Activated T-helper 1 cell treated with Interleukin-2 at 50 U/mL for 16 hours (primary cell): ENCODE results near the gene RNF34.
A peak's percentile ranks its signal among the peaks of the same experiment; 100 is the strongest.

Source experiments
- DNase-seq: peaks from one replicate; pipeline ENCODE4 v3.0.0-alpha.2; 2020; ENCODE audit warnings: low read depth

Gene RNF34

GRCh38 chr12:121388421-121388981, 11.4 kb upstream of the RNF34 start:
- no peak for DNase-seq

GRCh38 chr12:121390856-121391255, 9.1 kb upstream of the RNF34 start:
- DNase-seq, result no peak

GRCh38 chr12:121391619-121392324, 8.1 kb upstream of the RNF34 start:
- no peak for DNase-seq

- no peak for DNase-seq
Observed at GRCh38 chr12:121392325-121392716, 7.6 kb upstream of the RNF34 start.

GRCh38 chr12:121397521-121397920, 2.4 kb upstream of the RNF34 start:
- DNase-seq, result no peak

- DNase-seq, result no peak
Observed at GRCh38 chr12:121398355-121398754, 1.6 kb upstream of the RNF34 start.

- DNase-seq, result peak; percentile 20
Observed at GRCh38 chr12:121400332-121401139, 618 bp downstream of the RNF34 start.

- DNase-seq, result no peak
Observed at GRCh38 chr12:121403721-121404120, 3.8 kb downstream of the RNF34 start.

- DNase-seq, result no peak
Observed at GRCh38 chr12:121404734-121405133, 4.8 kb downstream of the RNF34 start.

GRCh38 chr12:121405211-121405610, 5.3 kb downstream of the RNF34 start:
- no peak for DNase-seq

- no peak for DNase-seq
Observed at GRCh38 chr12:121413917-121414316, 14.0 kb downstream of the RNF34 start.

- no peak for DNase-seq
Observed at GRCh38 chr12:121417847-121418246, 17.9 kb downstream of the RNF34 start.

GRCh38 chr12:121420109-121420508, 20.2 kb downstream of the RNF34 start:
- no peak for DNase-seq

- no peak for DNase-seq
Observed at GRCh38 chr12:121423253-121423652, 23.3 kb downstream of the RNF34 start.

GRCh38 chr12:121423682-121424623, 24.0 kb downstream of the RNF34 start:
- DNase-seq, result no peak

- no peak for DNase-seq
Observed at GRCh38 chr12:121424624-121424975, 24.7 kb downstream of the RNF34 start.

GRCh38 chr12:121427556-121428050, 27.7 kb downstream of the RNF34 start:
- DNase-seq, result no peak

- DNase-seq, result no peak
Observed at GRCh38 chr12:121428883-121429282, 29.0 kb downstream of the RNF34 start.

GRCh38 chr12:121430833-121431415, 31.0 kb downstream of the RNF34 start:
- no peak for DNase-seq

GRCh38 chr12:121432740-121433480, 33.0 kb downstream of the RNF34 start:
- DNase-seq, result no peak

- DNase-seq, result no peak
Observed at GRCh38 chr12:121436706-121437105, 36.8 kb downstream of the RNF34 start.
